ENCODE results near the gene KISS1R.
A peak's percentile ranks its signal among the peaks of the same experiment; 100 is the strongest.
"Not testable (repeated sequence)": the region's sequence is repeated elsewhere in the genome, so short reads cannot be mapped to it uniquely, and the experiment has no call there.

KISS1R gene

DNA sequence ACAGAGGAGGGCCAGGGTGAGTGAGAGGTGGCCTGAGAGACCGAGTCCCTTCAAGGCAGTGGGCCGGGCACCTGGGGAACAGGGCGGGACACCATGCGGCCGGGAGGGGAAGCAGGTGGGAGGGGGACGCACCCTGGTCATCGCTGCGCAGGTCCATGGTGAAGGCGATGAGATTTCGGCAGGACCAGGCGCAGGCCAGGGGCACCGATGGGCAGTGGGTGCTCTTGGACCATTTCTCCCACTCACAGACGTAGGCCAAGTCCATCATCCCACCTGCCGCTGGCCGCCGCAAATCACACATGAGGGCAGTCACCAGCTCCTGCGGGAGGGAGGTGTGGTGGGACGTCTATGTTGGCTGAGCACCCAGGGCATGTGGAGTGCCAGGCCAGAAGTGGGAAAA, 26.3 kb upstream of the KISS1R start:
- TF ChIP-seq, protein P1, sequence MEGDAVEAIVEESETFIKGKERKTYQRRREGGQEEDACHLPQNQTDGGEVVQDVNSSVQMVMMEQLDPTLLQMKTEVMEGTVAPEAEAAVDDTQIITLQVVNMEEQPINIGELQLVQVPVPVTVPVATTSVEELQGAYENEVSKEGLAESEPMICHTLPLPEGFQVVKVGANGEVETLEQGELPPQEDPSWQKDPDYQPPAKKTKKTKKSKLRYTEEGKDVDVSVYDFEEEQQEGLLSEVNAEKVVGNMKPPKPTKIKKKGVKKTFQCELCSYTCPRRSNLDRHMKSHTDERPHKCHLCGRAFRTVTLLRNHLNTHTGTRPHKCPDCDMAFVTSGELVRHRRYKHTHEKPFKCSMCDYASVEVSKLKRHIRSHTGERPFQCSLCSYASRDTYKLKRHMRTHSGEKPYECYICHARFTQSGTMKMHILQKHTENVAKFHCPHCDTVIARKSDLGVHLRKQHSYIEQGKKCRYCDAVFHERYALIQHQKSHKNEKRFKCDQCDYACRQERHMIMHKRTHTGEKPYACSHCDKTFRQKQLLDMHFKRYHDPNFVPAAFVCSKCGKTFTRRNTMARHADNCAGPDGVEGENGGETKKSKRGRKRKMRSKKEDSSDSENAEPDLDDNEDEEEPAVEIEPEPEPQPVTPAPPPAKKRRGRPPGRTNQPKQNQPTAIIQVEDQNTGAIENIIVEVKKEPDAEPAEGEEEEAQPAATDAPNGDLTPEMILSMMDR (IDR thresholded peaks at IDR 0.05; ENCODE audit: low read depth, low read length, missing control alignments), result no peak
- H3K4me3 ChIP-seq (replicated peaks; ENCODE audit: low read depth, low read length), result no peak overlapping the region
- DNase-seq (ENCODE audit: extremely low read depth, low read depth), result no peak

DNA sequence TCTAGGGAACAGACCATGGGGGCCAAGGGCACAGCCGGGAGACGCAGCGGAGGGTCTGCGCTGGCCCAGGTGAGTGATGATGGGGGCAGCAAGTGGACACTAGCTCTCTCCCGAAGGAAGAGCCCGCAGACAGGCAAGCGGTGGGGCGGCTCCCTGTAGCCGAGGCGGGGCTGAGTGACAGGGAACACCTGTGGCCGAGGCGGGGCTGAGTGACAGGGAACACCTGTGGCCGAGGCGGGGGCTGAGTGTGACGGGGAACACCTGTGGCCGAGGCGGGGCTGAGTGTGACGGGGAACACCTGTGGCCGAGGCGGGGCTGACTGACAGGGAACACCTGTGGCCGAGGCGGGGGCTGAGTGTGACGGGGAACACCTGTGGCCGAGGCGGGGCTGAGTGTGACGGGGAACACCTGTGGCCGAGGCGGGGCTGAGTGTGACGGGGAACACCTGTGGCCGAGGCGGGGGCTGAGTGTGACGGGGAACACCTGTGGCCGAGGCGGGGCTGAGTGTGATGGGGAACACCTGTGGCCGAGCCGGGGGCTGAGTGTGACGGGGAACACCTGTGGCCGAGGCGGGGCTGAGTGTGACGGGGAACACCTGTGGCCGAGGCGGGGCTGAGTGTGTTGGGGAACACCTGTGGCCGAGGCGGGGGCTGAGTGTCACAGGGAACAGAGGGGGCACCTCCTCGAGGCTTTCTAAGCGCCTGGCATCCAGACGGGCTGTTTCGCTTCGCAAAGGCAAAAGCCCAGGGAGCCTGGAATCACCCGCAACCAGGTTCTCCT, 25.5 kb upstream of the KISS1R start:
- DNase-seq (ENCODE audit: extremely low read depth, low read depth), result not testable (repeated sequence)
- peak overlapping the region; percentile 66 for H3K4me3 ChIP-seq (replicated peaks; ENCODE audit: low read depth, low read length)

DNA sequence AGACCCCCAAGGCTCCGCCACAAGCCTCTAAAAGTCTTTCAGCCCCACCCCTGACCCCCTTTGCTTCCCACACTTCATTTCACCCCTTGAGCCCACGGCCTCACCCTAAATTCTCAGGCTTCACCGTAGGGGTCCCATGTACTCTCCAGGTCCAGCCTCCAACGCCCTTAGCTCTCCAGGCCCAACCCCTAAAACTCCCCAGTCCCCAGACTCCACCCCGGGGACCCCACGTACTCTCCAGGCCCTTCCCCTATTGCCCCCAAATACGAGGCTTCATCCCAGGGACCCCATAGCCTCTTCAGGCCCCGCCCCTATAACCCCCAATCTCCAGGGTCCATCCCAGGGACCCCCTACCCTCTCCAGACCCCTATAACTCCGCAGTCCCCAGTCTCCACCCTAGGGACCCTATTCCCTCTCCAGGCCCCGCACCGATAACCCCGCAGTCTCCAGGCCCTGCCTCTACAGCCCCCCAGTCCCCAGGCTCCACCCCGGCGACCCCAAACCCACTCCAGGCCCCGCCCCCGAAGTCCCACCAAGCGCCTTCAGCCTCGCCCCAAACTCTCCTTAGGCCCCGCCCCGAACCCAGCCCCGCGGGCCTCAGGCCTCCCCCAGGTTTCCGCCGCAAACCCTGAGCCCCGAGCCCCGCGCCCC, 24.8 kb upstream of the KISS1R start:
- peak overlapping the region; percentile 66 for H3K4me3 ChIP-seq (replicated peaks; ENCODE audit: low read depth, low read length)
- no peak for DNase-seq (ENCODE audit: extremely low read depth, low read depth)
- TF ChIP-seq, protein P1 (IDR thresholded peaks at IDR 0.05; ENCODE audit: low read depth, low read length, missing control alignments), result no peak

DNA sequence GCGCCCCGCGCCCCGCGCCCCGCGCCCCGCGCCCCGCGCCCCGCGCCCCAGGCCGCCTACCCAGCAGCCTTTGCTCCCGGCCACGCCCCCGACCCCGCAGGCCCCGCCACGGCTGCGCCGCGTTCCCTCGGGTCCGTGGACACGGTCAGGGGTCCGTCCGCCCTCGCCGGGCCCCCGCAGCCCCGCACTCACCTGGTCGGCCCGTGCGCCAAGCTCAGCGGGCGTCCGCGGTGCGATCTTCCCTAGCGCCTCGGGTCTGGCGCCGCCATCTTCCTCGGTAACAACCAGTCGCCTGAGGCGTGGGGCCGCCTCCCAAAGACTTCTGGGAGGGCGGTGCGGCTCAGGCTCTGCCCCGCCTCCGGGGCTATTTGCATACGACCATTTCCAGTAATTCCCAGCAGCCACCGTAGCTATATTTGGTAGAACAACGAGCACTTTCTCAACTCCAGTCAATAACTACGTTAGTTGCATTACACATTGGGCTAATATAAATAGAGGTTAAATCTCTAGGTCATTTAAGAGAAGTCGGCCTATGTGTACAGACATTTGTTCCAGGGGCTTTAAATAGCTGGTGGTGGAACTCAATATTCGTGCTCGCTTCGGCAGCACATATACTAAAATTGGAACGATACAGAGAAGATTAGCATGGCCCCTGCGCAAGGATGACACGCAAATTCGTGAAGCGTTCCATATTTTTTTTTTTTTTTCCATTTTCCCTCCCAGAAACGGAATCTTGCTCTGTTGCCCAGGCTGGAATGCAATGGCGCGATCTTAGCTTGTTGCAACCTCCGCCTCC, 24.0 kb upstream of the KISS1R start, which contains the start of the genes MED16 and RNU6-9:
Gene MED16 (minus strand): TSS at position 294 of the 796 bp plus-strand sequence. CDS start 2,056 bp downstream, outside the sequence.
Gene RNU6-9 (plus strand): TSS at position 591 of the 796 bp plus-strand sequence.
- TF ChIP-seq, protein P1 (IDR thresholded peaks at IDR 0.05; ENCODE audit: low read depth, low read length, missing control alignments), result no peak
- peak; percentile 75 for DNase-seq (ENCODE audit: extremely low read depth, low read depth)
- H3K4me3 ChIP-seq (replicated peaks; ENCODE audit: low read depth, low read length), result peak within 1 kb of the TSS; percentile 66

DNA sequence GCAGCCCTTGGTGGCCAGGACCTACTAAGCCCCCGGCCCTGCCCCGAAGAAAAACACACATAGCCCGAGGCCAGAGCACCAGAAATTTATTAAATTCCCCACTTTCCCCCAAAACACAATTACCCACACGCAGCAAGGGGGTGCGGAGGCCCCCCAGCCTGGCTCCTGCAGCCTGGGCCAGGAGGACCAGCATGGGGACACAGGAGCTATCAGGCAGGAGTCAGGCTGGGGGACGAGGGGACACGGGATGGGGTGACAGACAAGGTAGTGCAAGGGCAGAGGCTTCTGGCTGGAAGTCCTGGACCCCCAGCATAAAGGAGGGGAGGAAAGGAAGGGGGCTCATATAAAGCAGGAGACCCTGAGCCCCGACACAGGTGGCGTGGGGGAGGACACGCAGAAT, 20.7 kb upstream of the KISS1R start:
- no peak for DNase-seq (ENCODE audit: extremely low read depth, low read depth)
- TF ChIP-seq, protein P1 (IDR thresholded peaks at IDR 0.05; ENCODE audit: low read depth, low read length, missing control alignments), result no peak
- no peak overlapping the region for H3K4me3 ChIP-seq (replicated peaks; ENCODE audit: low read depth, low read length)

DNA sequence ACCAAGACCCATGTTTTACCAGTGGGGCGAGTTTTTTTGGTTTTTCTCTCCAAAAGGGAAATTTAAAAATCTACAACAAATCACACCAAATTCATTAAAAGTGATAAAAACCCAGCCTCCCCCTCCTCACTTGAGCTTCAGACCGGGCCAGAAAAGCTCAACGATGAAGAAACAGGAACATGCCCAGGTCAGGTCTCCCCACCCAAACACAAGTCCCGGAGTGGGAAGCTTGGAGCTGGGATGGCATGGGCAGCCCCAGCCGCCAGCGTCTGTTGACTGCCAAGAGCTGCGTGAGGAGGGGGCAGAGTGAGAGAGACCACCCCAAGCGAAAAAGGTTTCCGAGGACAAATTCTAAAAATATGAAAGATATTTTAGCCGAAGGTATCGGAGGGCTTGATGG, 20.1 kb upstream of the KISS1R start:
- TF ChIP-seq, protein P1 (IDR thresholded peaks at IDR 0.05; ENCODE audit: low read depth, low read length, missing control alignments), result no peak
- no peak for DNase-seq (ENCODE audit: extremely low read depth, low read depth)
- no peak overlapping the region for H3K4me3 ChIP-seq (replicated peaks; ENCODE audit: low read depth, low read length)
